ENCODE results near the gene RTF2.

DNA sequence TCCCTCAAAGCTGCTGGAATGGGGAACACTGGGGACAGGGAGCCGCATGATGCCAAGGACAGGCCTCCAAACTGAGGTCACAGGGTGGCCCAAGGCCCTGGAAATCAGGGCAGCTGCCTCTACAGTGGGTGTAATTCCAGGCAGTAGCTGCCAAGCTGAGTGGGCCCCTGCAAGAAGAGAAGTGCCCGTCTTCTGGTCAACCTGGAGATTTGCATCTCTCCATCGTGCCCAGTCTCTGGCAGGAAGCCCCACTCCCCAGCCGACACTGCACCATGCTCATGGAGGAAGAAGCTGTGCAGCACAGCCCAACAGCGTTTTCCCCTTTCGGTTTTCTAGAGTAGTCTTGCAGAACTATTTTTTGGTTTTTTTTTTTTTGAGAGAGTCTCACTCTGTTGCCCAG, 53.9 kb downstream of the RTF2 start:
- no peak for TF ChIP-seq REST (IDR thresholded peaks at IDR 0.05; ENCODE audit: insufficient read depth in 1 of 2, low read depth in 2 of 2, low read length in 2 of 2)
- no peak for TF ChIP-seq SIN3A (IDR thresholded peaks at IDR 0.05; ENCODE audit: borderline replicate concordance, insufficient read depth, low read length)
- TF ChIP-seq POLR2AphosphoS5 (IDR thresholded peaks at IDR 0.05; ENCODE audit: low read depth, low read length) = no peak

All from PFSK-1 (cell line).